Measurements from ENCODE around the gene LRP1. TPM values are rescaled to one million over a fixed set of nuclear protein-coding genes. Genes with fewer than 3 reads are reported as not detected.

LRP1 gene
- total and polyA plus RNA-seq, 2 of the 13 experiments (the other 11 are each of a cell fraction or from before 2014, with no cell fraction given) = 14.7 to 30.8 TPM

GRCh38 chr12:57127726-57128518 is at the start of gene LRP1 (continued):
- TF ChIP-seq ZNF543 (CRISPR knock-in tag; IDR thresholded peaks at IDR 0.05) (0 out of 2 replicates have a peak, but pooled peaks have one; percentile 48), ZFX (CRISPR knock-in tag; IDR thresholded peaks at IDR 0.05; ENCODE audit: low read depth) (peak; percentile 51), ZNF776 (CRISPR knock-in tag; IDR thresholded peaks at IDR 0.05) (0 out of 2 replicates have a peak, but pooled peaks have one; percentile 47), MAFF (IDR thresholded peaks at IDR 0.05; ENCODE audit: low read depth, low read length) (no peak), ZBTB44 (CRISPR knock-in tag; IDR thresholded peaks at IDR 0.05) (no peak), ZFYVE20 (CRISPR knock-in tag; IDR thresholded peaks at IDR 0.05; ENCODE audit: borderline replicate concordance, low read depth) (no peak), ZNF790 (CRISPR knock-in tag; IDR thresholded peaks at IDR 0.05; ENCODE audit: borderline replicate concordance) (no peak), SRSF1 (optimal IDR thresholded peaks at IDR 0.05; ENCODE audit: low read depth, low read length) (peak; percentile 86), KDM3A (CRISPR knock-in tag; IDR thresholded peaks at IDR 0.05; ENCODE audit: low read depth) (no peak), ETV5 (CRISPR knock-in tag; IDR thresholded peaks at IDR 0.05; ENCODE audit: borderline replicate concordance) (no peak), CHCHD3 (CRISPR knock-in tag; IDR thresholded peaks at IDR 0.05) (no peak), ZNF772 (CRISPR knock-in tag; IDR thresholded peaks at IDR 0.05) (0 out of 2 replicates have a peak, but pooled peaks have one; percentile 32), RBFOX2 (IDR thresholded peaks at IDR 0.05; ENCODE audit: low read depth, low read length) (peak; percentile 87), ZNF101 (CRISPR knock-in tag; IDR thresholded peaks at IDR 0.05; ENCODE audit: borderline replicate concordance, low read depth) (no peak), ZNF503 (CRISPR knock-in tag; IDR thresholded peaks at IDR 0.05) (peak; percentile 12; the same call in 1 of the 2 replicates), SAFB2 (CRISPR knock-in tag; IDR thresholded peaks at IDR 0.05; ENCODE audit: borderline replicate concordance, low read depth) (0 out of 2 replicates have a peak, but pooled peaks have one; percentile 29), POLR2AphosphoS5 (IDR thresholded peaks at IDR 0.05; ENCODE audit: low read depth, low read length) (peak; percentile 74)
- TF ChIP-seq, protein P1, sequence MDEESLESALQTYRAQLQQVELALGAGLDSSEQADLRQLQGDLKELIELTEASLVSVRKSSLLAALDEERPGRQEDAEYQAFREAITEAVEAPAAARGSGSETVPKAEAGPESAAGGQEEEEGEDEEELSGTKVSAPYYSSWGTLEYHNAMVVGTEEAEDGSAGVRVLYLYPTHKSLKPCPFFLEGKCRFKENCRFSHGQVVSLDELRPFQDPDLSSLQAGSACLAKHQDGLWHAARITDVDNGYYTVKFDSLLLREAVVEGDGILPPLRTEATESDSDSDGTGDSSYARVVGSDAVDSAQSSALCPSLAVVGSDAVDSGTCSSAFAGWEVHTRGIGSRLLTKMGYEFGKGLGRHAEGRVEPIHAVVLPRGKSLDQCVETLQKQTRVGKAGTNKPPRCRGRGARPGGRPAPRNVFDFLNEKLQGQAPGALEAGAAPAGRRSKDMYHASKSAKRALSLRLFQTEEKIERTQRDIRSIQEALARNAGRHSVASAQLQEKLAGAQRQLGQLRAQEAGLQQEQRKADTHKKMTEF (CRISPR knock-in tag; IDR thresholded peaks at IDR 0.05) = peak; percentile 76
- TF ChIP-seq, protein P2, sequence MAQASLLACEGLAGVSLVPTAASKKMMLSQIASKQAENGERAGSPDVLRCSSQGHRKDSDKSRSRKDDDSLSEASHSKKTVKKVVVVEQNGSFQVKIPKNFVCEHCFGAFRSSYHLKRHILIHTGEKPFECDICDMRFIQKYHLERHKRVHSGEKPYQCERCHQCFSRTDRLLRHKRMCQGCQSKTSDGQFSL (CRISPR knock-in tag; IDR thresholded peaks at IDR 0.05) = peak; percentile 68; the same call in 1 of the 2 replicates
- TF ChIP-seq, protein P3, sequence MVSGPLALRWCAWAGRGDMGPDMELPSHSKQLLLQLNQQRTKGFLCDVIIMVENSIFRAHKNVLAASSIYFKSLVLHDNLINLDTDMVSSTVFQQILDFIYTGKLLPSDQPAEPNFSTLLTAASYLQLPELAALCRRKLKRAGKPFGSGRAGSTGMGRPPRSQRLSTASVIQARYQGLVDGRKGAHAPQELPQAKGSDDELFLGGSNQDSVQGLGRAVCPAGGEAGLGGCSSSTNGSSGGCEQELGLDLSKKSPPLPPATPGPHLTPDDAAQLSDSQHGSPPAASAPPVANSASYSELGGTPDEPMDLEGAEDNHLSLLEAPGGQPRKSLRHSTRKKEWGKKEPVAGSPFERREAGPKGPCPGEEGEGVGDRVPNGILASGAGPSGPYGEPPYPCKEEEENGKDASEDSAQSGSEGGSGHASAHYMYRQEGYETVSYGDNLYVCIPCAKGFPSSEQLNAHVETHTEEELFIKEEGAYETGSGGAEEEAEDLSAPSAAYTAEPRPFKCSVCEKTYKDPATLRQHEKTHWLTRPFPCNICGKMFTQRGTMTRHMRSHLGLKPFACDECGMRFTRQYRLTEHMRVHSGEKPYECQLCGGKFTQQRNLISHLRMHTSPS (CRISPR knock-in tag; IDR thresholded peaks at IDR 0.05; ENCODE audit: low read depth) = 0 out of 2 replicates have a peak, but pooled peaks have one; percentile 46
- TF ChIP-seq, protein P4, sequence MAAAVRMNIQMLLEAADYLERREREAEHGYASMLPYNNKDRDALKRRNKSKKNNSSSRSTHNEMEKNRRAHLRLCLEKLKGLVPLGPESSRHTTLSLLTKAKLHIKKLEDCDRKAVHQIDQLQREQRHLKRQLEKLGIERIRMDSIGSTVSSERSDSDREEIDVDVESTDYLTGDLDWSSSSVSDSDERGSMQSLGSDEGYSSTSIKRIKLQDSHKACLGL (CRISPR knock-in tag; IDR thresholded peaks at IDR 0.05) = peak; percentile 57

Measured in HepG2 (cell line).